Parathyroid adenoma (tissue), 2 donors: ENCODE results near the gene COMT.

ENCODE experiments used
- H2AFZ ChIP-seq: fragments of 300-600 bp; sonication (generic); one replicate; pipeline ENCODE4 v1.7.0; 2017; ENCODE audit warnings: antibody characterized with exemption, mild to moderate bottlenecking
- H3K27ac ChIP-seq: fragments of 300-600 bp; sonication (generic); one replicate; pipeline ENCODE4 v1.7.0; 2017
- H3K27me3 ChIP-seq: fragments of 300-600 bp; sonication (generic); one replicate; pipeline ENCODE4 v1.7.0; 2017; ENCODE audit warnings: low read length; ENCODE audit not compliant: control insufficient read depth, insufficient read depth
- H3K36me3 ChIP-seq: fragments of 300-600 bp; sonication (generic); one replicate; pipeline ENCODE4 v1.7.0; 2017; ENCODE audit warnings: low read length; ENCODE audit not compliant: control insufficient read depth, insufficient read depth
- H3K4me1 ChIP-seq: fragments of 300-600 bp; sonication (generic); one replicate; pipeline ENCODE4 v1.7.0; 2017; ENCODE audit warnings: control low read depth
- H3K4me2 ChIP-seq: fragments of 300-600 bp; sonication (generic); one replicate; pipeline ENCODE4 v1.7.0; 2017; ENCODE audit warnings: low read length
- H3K4me3 ChIP-seq: fragments of 300-600 bp; sonication (generic); one replicate; pipeline ENCODE4 v1.7.0; 2017; ENCODE audit warnings: low read depth, low read length
- H3K79me2 ChIP-seq: fragments of 300-600 bp; sonication (generic); one replicate; pipeline ENCODE4 v1.7.0; 2017; ENCODE audit warnings: control low read depth
- H3K9ac ChIP-seq: fragments of 300-600 bp; sonication (generic); one replicate; pipeline ENCODE4 v1.7.0; 2017; ENCODE audit warnings: mild to moderate bottlenecking
- H3K9me3 ChIP-seq: fragments of 300-600 bp; sonication (generic); one replicate; pipeline ENCODE4 v1.7.0; 2017; ENCODE audit warnings: low read length; ENCODE audit not compliant: control insufficient read depth
- TF ChIP-seq, protein P1 (sequence below): fragments of 300-600 bp; sonication (generic); IDR thresholded peaks from one replicate; pipeline ENCODE4 v1.7.0; 2017; ENCODE audit warnings: antibody characterized with exemption, mild to moderate bottlenecking
- donor health status: primary hyperparathyroidism.

The COMT gene

GRCh38 chr22:19980766-19981165 is 39.2 kb downstream of the COMT start:
- no peak overlapping the region for H3K4me3 ChIP-seq
- no peak overlapping the region for H3K9ac ChIP-seq
- no peak overlapping the region for H3K27ac ChIP-seq
- peaks cover under 1% of the 10 kb centered on the region for H3K4me1 ChIP-seq
- TF ChIP-seq, protein P1, sequence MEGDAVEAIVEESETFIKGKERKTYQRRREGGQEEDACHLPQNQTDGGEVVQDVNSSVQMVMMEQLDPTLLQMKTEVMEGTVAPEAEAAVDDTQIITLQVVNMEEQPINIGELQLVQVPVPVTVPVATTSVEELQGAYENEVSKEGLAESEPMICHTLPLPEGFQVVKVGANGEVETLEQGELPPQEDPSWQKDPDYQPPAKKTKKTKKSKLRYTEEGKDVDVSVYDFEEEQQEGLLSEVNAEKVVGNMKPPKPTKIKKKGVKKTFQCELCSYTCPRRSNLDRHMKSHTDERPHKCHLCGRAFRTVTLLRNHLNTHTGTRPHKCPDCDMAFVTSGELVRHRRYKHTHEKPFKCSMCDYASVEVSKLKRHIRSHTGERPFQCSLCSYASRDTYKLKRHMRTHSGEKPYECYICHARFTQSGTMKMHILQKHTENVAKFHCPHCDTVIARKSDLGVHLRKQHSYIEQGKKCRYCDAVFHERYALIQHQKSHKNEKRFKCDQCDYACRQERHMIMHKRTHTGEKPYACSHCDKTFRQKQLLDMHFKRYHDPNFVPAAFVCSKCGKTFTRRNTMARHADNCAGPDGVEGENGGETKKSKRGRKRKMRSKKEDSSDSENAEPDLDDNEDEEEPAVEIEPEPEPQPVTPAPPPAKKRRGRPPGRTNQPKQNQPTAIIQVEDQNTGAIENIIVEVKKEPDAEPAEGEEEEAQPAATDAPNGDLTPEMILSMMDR: no peak
- H3K27me3 ChIP-seq: no peaks in the 10 kb centered on the region
- no peaks in the 10 kb centered on the region for H3K9me3 ChIP-seq
- no peak overlapping the region for H3K4me2 ChIP-seq
- no peaks in the 10 kb centered on the region for H3K36me3 ChIP-seq
- H3K79me2 ChIP-seq: peaks cover 2% of the 10 kb centered on the region
- no peak overlapping the region for H2AFZ ChIP-seq

GRCh38 chr22:19981171-19981960 is 39.8 kb downstream of the COMT start:
- no peaks in the 10 kb centered on the region for H3K9me3 ChIP-seq
- H3K27ac ChIP-seq: no peak overlapping the region
- peaks cover 5% of the 10 kb centered on the region for H3K4me1 ChIP-seq
- TF ChIP-seq, protein P1: no peak
- no peaks in the 10 kb centered on the region for H3K27me3 ChIP-seq
- no peaks in the 10 kb centered on the region for H3K36me3 ChIP-seq
- no peak overlapping the region for H2AFZ ChIP-seq
- H3K9ac ChIP-seq: no peak overlapping the region
- no peak overlapping the region for H3K4me2 ChIP-seq
- H3K4me3 ChIP-seq: no peak overlapping the region
- peaks cover 2% of the 10 kb centered on the region for H3K79me2 ChIP-seq

DNA sequence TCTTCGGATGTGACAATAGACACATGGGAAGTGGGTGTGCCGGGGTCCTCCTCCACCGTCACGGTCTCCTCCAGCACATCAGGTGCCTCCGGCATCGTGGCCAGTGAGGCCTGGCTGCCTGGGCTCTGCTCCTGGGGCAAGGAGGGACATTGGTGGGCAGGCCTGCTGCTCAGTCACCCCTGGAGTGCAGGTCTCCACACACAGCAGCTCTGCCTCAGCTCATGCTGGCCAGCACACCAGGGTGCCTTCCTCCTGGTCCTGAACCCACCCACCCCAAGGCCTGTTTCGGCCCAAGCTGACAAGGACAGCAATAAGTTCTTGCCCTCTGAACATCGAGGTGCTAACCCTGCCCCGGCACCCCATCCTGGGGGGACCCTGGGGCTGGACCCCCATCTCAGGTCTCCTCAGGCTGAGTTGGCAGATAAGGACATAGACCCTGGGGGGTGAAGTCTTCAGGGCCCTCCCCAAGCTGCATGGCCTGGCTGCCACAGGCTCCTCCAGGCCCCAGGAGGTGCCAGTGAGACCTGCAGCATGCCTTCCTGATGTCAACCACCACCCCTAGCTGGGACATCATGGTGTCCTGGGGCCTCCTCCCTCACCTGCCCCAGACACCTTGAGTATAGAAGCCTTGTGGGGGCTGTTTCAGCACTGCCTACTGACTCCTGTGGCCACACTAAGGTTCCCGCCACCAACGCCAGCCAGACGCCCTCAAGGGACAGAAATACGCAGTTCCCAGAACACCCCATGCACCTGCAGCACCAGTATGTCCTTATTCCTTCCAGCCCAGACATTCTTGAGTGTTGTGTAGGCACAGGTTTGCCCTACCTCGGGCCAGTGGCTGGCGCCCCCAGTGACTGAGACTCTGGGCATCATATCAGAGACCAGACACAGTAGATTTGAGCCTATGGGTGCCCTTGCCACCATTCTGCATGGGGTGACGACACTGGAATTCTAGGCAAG is 40.7 kb downstream of the COMT start:
- Histone ChIP-seq H3K27me3 (no peaks in the 10 kb centered on the region), H3K9me3 (no peaks in the 10 kb centered on the region), H3K36me3 (no peaks in the 10 kb centered on the region), H3K4me1 (peaks cover 5% of the 10 kb centered on the region), H3K4me2 (no peak overlapping the region), H2AFZ (no peak overlapping the region), H3K27ac (no peak overlapping the region), H3K4me3 (no peak overlapping the region), H3K79me2 (peaks cover 2% of the 10 kb centered on the region), H3K9ac (no peak overlapping the region)
- TF ChIP-seq, protein P1: no peak

GRCh38 chr22:19982991-19983578 is 41.5 kb downstream of the COMT start:
- Histone ChIP-seq H3K9ac (no peak overlapping the region), H3K9me3 (no peaks in the 10 kb centered on the region), H3K36me3 (no peaks in the 10 kb centered on the region), H3K27me3 (no peaks in the 10 kb centered on the region), H2AFZ (no peak overlapping the region), H3K4me3 (no peak overlapping the region), H3K4me2 (no peak overlapping the region), H3K79me2 (peaks cover 2% of the 10 kb centered on the region), H3K27ac (no peak overlapping the region), H3K4me1 (peaks cover 5% of the 10 kb centered on the region)
- TF ChIP-seq, protein P1: no peak
